Vagina (tissue), 2 donors: Measurements from ENCODE around the gene PGM2L1.

Experiments used
- CTCF ChIP-seq, 3 experiments: fragments of 450-650 bp in 2 of 3; fragments of 200-600 bp in 1 of 3; sonication (generic) in 1 of 3; IDR thresholded peaks; one replicate each; pipeline ENCODE4 v1.5.1; 2017 to 2019; ENCODE audit warnings: antibody characterized with exemption in 3 of 3, mild to moderate bottlenecking in 2 of 3, moderate library complexity in 2 of 3
- POLR2AphosphoS5 ChIP-seq, 2 donors: sonication (generic); formaldehyde crosslinking; IDR thresholded peaks; one replicate each; pipeline ENCODE4 v1.9.0; 2017; ENCODE audit warnings: antibody characterized with exemption in 2 of 2, mild to moderate bottlenecking in 2 of 2, low read depth in 1 of 2; ENCODE audit not compliant: insufficient read depth in 1 of 2

DNA sequence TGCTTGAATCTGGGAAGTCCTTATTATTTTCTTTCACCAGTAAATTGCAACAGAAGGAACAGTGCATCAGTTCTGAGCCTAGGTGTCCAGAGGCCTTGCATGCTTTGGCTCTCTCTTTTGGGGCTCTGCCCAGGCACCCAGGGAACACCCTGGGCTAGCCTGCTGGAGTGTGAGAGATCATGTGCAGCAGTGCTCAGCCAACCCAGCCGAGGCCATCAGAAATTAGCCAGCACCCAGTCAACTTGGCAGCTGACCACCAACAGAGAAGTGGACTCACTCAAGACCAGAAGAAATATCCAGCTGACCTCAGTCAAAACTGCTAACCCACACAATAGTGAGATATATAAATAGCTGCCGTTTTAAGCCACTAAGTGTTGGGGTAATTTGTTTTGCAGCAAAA is 75.6 kb downstream of the PGM2L1 start:
- no peak for TF ChIP-seq POLR2AphosphoS5 (IDR thresholded peaks at IDR 0.05; ENCODE audit: insufficient read depth in 1 of 2, low read depth in 1 of 2)
- no peak for TF ChIP-seq CTCF (IDR thresholded peaks at IDR 0.05)
